ENCODE data around the gene CPEB4.

DNA sequence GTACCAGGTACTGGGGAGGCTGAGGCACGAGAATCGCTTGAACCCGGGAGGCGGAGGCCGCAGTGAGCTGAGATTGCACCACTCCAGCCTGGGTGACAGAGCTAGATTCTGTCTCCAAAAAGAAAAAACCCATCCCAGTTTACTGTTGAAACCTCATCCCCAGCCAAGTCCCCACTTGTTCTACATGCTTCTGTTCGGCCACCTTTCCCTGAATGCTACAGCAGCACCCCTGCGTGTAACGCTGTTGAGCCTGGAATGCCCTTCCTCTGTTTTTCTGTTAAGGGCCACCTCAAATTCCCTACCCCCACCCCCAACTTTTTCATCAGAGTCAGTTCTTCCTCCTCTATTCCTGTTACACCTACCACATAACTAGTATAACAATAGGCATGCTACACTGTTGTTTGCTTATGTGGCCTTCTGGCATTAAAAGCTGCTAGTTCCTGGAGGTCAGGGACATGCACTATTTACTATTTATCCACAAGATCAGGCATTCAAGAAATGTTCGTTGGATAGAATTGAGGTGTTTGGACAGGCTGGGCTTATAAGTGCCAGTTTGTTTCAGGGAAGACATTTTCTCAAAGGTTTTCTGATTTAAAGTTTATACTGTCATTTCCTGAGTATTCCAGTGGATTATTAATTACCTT lies 53.7 kb downstream of the CPEB4 start:
- TF ChIP-seq EZH2 (IDR thresholded peaks at IDR 0.05; ENCODE audit: low read depth, low read length, severe bottlenecking) (no peak), POLR2A (IDR thresholded peaks at IDR 0.05; ENCODE audit: control extremely low read depth in 1 of 2, low read depth in 2 of 2, low read length in 2 of 2) (peak in 1 of 2 experiments; percentile 53; a peak in 1 of 3 replicates), MAFK (IDR thresholded peaks at IDR 0.05; ENCODE audit: low read depth, low read length) (no peak), EP300 (IDR thresholded peaks at IDR 0.05; ENCODE audit: borderline replicate concordance in 1 of 2, low read depth in 2 of 2, low read length in 2 of 2) (no peak), JUND (IDR thresholded peaks at IDR 0.05; ENCODE audit: low read length) (no peak), HDAC2 (IDR thresholded peaks at IDR 0.05; ENCODE audit: borderline replicate concordance in 1 of 2, low read depth in 2 of 2, low read length in 2 of 2) (no peak), PHF8 (conservative IDR thresholded peaks at IDR 0.05; ENCODE audit: low read depth, low read length) (no peak), RAD21 (IDR thresholded peaks at IDR 0.05 in 1 of 2, conservative IDR thresholded peaks at IDR 0.05 in 1 of 2; ENCODE audit: low read depth in 2 of 2, low read length in 2 of 2) (no peak), CEBPB (IDR thresholded peaks at IDR 0.05; ENCODE audit: low read depth, low read length) (no peak), RNF2 (IDR thresholded peaks at IDR 0.05; ENCODE audit: borderline replicate concordance, low read depth, low read length, missing control alignments, poor library complexity, severe bottlenecking) (no peak), YY1 (IDR thresholded peaks at IDR 0.05; ENCODE audit: low read depth, low read length) (no peak)
- TF ChIP-seq, protein P1, sequence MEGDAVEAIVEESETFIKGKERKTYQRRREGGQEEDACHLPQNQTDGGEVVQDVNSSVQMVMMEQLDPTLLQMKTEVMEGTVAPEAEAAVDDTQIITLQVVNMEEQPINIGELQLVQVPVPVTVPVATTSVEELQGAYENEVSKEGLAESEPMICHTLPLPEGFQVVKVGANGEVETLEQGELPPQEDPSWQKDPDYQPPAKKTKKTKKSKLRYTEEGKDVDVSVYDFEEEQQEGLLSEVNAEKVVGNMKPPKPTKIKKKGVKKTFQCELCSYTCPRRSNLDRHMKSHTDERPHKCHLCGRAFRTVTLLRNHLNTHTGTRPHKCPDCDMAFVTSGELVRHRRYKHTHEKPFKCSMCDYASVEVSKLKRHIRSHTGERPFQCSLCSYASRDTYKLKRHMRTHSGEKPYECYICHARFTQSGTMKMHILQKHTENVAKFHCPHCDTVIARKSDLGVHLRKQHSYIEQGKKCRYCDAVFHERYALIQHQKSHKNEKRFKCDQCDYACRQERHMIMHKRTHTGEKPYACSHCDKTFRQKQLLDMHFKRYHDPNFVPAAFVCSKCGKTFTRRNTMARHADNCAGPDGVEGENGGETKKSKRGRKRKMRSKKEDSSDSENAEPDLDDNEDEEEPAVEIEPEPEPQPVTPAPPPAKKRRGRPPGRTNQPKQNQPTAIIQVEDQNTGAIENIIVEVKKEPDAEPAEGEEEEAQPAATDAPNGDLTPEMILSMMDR (IDR thresholded peaks at IDR 0.05; ENCODE audit: control extremely low read depth in 1 of 3, insufficient read depth in 1 of 3, low read depth in 1 of 3, low read length in 3 of 3), result no peak
- TF ChIP-seq, protein P2, sequence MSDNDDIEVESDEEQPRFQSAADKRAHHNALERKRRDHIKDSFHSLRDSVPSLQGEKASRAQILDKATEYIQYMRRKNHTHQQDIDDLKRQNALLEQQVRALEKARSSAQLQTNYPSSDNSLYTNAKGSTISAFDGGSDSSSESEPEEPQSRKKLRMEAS (IDR thresholded peaks at IDR 0.05), result no peak; the same call in 1 of the 2 replicates

Measured in H1 (cell line).